GM18520 (cell line): ENCODE measurements around the gene ST3GAL4.

Experiments used
- ATAC-seq: cut with Tn5 transposase; IDR thresholded peaks from one replicate; pipeline ENCODE4 v1.9.1; 2021; ENCODE audit not compliant: unreplicated experiment

The ST3GAL4 gene

DNA sequence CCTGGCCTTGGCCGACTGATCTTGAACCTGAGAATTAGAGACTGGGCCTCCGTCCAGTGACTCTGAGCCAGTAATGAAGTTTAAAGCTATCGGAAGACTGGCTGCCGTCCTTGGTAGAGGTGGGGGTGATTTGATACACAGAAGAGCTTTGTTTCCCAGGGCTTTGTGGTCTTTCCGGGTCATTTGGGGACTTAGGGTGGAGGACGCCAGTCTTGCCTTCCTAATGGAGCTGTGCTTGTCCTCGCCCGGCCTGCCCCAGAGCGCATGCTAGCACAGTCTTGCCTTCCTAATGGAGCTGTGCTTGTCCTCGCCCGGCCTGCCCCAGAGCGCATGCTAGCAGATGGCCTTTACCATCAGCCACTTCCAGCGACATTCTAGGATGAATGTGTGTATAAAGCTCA, 65.8 kb downstream of the ST3GAL4 start:
- no peak for ATAC-seq

DNA sequence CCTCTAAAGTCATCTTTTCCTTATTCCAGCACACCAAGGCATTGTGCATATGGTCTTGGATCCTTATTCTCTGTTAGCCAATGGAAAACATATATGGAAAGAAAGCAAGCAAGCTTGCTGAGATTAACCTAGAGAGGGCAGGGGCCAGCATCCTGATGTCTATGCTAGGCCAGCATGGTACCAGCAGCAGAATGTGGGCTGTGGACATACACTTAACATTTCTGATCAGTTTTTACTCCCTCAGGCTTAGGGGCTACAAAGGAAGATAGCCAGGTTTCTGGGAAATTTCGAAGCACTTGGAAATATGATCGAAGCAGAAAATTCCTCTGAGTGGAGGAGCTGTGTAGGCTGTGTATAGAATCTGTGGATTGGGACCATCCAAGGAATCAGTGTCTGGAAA, 67.0 kb downstream of the ST3GAL4 start:
- ATAC-seq, result no peak

DNA sequence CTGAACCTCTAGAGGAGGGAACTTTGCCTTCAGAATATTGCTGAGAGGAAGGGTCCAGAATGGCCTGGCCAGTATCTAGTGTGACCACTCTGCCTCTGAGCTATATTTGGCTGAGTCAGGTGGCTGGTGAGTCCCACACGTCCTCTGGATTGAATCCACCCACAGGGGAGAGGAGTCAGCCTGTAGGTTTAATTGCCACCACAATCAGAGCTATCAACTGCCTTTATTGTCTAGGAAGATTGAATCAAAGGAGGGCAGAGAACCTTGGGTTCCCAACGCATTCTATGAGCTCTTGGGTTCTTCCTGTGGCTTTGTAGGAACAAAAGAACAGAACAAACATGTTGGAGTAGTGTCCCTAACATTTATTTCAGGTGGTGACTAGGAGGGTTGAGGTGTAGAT, 67.7 kb downstream of the ST3GAL4 start:
- ATAC-seq, result no peak

DNA sequence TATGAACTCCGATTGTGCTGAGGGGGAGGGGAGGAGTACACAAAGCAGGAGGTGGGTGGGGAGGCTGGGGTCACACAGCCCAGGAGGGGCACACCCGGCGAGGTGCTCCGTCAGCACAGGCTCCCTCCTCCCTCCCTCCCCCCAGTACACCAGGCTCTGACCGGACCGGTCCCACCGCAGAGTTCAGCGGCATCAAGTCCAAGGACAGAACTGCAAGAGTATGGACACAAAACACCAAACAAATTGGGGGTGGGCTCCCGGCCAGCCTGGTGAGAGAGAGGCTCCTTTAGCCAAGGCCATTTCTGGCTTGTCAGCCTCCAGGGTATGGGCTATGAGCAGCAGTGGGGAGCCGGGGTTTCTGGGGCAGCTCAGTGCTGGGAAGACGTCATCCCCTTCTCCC, 68.3 kb downstream of the ST3GAL4 start:
- no peak for ATAC-seq

DNA sequence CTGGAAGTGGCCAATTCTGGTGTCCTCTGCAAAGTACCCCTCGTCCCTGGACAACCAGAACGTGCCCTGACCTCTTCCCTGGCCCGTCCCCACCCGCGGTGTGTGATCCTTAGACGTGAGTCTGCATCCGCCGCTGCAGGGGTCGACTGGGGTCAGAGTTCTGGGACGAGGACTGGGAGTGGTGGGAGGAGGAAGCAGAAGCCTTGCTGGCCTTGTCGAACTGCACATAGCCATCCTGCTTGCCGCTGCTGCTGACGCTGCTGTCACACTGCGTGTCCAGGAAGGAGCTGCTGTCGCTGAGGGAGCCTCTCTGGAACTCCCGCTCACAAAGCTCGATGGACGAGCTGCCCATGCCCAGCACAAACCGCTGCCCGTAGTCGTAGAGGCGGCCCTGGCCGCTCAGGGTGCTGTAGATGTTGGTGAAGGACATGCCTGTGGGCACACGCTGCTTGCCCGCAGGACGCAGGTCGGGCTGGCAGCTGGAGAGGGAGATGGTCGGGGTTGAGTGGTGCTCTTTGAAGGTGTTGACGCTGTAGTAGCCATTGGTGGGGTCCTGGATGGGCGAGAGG, 69.1 kb downstream of the ST3GAL4 start:
- ATAC-seq, result no peak

DNA sequence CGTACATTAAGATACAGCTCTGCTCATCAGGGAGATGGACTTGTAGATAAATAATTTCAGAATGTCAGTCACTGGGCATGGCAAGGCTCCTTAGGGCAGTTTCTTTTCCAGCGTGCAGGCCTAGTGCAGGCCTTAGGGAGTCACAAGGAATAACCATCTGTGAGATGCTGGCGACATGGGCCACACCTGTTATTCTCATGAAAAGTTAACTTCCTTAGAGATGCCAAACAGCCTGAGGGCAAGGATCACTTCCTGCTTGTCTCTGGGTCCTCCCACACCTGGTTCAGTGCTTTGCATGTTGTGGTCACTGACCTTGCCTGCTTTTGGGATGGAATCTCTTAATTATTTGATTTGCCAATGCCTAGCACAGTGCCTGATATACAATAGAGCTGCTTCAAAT, 70.6 kb downstream of the ST3GAL4 start:
- ATAC-seq, result no peak

DNA sequence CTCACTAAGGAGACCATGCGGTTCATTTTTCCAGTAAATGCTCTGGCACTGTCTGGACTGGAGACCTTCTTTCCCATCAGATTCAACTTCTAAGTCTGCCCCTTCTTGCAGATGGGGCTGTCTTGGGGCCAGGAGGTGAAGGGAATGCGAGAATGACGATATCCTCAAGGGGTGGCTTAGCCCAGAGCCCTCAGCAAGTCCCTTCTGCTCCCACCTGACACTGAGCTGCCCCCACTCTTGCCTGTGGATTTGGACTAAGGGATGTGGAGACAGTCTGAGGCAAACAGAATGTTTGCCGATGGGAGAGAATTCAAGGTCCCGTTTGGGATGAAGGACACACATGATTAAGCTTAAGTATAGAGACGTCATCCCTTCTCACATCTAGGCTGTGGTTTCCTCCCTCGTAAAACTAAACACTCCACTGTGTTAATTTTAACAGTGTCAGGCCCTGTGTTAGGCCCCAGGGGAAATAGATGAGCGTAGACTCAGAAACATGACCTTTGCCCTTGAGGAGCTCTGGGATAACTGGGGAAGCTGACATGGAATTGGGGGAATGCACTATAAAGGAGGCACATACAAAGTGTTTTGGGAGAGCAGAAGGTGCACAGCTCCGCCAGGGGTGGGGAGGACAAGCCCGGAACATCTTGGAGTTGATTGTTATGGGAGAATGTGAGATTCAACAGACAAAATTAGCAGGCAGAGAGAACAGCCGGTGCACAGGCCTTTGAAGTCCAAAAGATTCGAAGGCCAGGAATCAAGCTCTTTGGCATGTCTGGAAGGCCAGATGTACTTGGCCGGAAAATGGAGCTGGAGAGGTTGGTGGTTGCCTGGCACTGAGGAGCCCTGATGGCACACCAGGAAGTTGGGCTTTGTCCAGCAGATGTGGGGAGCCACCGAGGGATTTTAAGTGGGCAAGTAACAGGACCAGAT, 71.6 kb downstream of the ST3GAL4 start:
- ATAC-seq, result peak; percentile 71

DNA sequence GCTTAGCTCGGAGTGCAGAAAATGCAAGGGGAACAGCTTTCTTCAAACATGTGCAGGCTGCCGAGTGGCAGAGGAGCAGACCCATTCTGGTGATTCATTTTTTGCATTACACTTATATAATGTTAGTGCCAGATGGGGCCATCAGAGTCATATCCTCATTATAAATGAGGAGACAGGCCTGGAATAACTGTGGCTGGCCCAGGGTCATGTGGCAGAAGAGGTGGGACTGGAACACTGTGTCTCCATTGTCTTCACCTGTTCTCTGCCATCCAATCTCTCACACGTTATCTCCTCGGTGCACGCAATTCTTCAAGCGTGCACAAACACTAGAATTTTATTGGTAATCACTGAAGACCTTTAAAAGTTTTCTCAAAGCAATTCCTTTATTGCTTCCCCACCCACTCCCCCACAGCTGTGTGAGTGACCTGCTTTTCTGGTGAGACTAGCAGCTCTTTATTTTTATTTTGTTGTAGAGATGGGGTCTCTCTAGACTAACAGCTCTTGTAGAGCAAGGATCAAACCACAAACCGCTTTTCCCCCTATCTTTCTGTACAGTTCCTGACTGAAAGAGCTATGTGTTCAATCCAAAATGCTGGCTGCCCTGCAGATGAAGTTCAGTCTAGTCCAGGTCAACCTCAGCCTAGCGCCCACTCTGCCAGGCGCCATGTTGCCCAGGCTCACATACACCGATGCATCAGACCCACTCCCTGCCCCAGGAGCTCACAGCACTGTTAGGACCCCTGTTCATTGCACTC, 75.3 kb downstream of the ST3GAL4 start:
- no peak for ATAC-seq

DNA sequence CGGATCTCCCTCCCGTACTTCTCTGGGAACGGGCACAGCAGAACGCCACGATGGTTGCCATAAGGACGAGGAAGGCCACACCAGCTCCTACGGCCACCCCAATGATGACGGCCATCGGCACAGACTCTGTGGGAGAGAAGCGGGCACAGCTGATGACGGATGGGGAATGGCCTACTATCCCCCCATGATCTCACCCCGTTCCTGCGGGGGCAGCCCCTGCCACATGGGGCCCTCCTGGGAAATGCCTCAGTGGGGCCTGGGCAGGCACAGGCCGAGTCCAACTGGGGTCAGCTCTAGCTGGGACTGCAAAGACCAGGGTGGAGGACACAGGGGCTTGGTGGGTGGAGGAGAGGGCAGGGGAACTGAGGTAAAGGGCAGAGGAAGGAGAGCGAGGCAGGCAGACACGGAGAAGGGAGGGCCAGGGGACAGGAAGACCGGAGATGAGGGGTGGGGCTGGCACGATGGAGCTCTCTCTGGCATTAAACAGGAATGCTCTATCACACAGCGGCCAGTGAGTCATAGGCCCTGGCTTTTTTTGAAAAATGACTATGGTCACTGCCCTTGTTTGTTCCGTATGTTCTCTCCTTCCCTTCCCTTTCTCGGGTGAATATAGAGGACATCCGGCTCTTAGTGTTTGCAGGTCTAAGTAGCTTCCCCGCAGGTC, 76.0 kb downstream of the ST3GAL4 start:
- ATAC-seq, result no peak

DNA sequence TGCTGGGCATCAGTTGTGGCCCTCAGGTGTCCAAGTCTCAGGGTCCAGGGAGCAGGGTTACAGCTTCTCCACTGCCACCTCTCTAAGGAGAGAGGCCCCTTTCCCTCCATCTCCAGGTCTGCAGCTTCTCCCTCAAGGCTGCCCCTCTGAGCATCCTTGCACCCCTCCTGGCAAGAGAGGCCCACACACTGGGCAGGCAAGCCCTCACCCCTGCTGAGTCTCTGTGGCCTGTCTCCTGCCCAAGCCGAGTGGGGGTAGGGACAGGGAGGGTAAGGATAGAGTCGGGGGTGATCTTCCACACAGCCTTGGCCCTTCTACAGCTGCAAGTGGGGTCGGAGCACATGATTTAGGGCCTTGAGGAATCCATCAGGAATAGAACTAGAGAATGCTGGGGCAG, 76.6 kb downstream of the ST3GAL4 start:
- ATAC-seq, result no peak

DNA sequence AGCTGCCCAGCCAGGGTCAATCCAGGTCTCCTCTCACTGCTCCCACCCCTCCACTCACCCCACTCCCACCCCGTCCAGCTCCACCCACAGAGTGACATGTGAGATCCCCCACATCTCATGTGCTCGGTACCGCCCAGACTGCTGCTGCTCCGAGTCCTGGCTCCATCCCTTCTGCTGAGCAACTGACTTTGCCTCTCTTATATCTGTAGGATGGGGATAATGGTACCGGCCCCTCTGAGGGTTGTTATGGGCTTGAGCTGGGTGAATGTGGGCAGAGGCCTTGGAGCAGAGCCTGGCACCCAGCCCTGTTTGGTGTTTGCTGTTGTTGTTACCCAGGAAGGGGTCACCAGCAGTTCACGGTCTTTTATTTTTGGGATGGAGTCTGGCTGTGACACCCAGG, 77.0 kb downstream of the ST3GAL4 start:
- ATAC-seq, result no peak

DNA sequence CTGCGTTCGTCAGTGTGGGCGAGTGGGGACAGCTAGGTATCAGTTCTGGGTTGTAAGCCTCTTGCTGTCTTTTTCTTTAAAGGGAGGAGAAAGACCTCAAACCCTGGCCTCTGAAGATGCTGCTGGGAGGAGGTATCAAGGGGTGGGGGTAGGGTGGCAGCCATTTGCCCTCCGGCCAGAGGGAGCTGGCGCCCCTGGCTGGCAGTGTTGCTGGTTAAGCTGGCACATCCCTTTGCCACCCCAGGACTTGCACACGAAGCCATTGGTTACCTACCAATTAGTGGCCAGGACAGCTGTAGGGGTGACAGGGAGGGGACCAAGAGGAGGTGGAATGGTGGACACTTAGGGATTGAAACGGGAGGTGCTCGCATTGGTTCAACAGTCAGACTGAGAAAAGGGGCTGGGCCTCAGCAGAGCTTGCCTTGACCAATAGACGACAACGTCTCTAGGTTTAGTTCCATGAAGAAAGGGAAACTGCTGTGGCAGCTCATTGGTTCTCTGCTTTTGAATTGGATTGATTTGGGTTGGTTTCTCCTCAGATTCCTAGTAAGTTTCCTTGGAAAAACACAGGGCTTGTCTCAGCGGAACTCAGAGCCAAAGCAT, 77.9 kb downstream of the ST3GAL4 start:
- ATAC-seq, result no peak

DNA sequence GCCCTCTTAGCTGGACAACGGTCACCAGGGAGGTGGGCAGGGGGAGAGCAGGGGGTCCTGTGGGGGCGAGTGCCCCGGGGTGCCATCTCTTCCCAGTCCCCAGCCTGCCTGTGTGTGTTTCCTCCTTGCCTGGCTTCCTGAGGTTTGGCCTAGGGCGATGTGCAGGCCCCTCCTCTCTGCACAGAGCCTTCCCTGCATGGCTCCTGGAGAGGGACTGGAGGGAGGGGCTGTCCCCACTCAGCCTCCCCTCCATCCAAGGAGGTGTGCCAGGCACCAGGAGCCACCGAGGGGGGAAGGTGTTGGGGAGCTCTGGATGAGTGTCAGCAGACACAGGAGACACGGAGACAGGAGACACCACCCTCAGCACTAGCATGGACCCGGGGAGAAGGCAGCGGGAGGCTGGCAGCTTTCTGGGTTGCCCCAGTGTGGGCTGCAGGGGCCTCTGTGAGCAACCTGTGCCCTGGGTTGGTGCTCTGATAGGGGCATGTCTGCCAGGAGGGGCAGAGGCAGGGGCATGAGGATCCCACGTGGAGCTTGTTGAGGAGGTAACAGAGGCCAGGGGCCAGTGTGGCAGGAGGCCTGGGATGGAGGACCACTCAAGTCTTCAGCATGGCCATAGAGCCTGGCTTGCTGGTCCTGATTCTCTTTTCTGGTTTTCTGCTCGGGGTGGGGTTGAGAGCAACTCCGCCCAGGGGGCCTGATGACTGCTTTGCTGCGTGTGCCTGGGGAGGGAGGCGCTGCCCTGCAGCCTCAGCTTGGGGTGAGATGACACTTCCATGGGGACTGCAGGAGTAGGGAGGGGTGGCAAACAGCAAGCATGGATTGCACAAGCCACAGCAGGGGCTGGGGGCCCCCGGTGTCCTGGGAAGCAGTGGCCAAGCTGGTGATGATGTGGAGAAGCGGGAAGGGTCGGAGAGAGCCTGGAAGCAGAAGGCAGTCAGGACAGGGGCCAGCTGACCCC, 78.8 kb downstream of the ST3GAL4 start:
- ATAC-seq, result no peak

DNA sequence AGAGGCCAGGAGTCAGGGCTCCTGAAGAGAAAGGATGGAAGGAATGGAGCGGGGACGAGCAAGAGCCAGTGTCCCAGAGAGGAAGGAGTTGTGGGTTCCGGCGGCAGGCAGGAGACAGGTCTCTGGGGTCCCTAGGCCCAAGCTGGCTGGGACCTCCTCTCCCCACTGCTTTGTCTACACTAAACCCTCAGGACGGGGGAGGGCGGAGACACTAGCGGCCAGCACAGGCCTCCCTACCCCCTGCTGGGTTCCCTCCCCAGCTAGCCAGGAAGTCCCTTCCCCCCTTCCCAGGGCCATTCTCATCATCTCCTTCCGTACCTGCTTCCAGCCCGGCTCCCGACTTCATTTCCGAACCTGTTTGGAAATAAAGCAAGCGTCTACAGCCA, 79.5 kb downstream of the ST3GAL4 start:
- no peak for ATAC-seq

DNA sequence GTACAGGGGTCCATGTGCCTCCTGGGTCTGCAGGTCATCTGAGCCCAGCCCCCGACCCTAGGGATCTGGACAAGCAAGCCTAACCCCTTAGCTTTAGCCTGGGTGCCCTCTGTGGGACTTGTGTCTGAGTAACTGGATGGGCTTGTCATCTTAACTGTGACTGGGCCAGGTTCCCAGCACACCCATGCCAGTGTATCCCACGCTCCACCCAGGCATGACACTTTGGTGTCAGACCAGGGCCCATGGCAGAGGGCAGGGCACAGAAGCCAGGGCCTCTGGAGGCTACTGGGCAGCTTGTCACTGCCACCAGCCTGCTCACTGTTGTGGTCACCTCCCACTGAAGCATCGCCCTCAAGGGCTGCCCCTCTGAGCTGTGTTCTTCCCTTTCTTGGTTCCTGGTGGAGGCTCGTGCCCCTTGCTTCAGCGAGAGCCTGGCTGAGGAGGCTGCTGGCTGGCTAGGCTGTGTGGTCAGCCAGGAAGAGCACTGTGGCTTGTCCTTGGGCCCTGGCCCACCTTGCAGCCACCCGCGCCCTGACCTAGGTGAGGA, 80.8 kb downstream of the ST3GAL4 start:
- no peak for ATAC-seq

DNA sequence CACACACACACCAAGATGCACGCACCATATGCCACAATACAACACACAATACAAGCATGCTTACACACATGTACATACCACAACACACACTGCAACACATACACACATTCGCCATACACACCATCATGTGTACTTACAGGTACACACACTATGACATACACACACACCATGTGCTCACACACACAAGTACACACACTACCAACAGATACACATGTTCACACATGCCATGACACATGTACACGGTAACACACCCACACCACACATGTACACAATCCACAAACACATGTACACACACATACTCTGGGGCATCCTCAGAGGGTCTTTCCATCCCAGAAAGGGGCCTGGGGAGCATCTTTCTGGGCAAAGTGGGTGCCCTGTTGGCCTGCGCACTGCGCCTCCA, 82.2 kb downstream of the ST3GAL4 start:
- ATAC-seq, result no peak

DNA sequence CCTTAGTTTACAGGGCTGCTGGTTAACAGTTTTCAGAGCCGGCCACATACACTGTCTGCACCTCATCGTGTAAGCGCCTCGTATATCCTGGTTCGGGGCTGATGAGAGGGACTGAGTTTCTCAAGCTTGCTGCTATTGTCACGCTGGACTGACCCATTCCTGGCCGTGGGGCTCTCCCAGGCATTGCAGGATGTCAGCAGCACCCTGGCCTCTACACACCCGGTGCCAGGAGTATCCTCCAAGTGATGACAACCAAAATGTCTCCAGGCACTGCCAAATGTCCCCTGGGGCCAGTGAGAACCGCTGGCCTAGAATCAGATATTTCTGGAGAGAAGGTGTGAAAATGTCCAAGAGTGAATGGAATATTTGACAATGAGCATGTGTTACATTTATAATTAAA, 82.8 kb downstream of the ST3GAL4 start:
- no peak for ATAC-seq

DNA sequence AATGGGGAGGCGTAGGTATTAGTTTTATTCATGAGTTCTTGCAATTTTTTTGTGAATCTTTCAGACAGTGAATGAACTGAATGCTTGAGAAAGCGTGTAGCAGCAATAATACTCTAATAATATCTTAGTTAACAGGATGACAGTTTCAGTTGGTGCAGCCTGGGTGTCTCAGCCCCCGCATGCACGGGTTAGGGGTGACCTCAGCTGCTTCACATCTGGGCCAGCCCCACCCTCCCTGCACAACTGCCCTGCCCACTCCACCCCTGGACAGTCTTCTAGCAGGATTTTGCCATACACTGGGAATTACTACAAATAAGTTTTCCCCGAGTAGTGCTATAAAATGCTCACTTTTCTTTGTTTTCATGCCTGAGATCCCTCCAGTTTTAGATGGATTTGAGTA, 83.2 kb downstream of the ST3GAL4 start:
- no peak for ATAC-seq

DNA sequence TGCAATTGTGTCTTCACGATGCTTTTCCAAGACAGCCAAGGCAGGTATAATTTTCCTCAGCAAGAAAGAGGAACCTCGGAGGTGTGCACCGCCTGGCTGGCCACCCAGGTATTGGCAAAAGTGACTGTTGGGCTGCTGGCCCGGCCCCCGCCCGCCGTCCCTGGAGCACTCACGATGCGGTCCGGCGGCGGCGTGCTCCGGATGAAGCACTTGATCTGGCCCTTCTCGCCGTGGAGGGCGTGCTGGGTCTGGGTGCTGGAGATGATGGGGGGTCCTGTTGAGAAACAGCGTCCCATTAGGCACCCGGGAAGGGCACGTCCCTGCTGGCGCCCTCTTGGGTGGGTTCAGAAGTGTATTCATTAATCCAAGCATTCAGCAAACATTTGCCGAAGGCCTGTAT, 84.8 kb downstream of the ST3GAL4 start:
- ATAC-seq, result no peak
